ENCODE data around the gene TMEM259.
A peak's percentile ranks its signal among the peaks of the same experiment; 100 is the strongest.

Gene TMEM259

GRCh38 chr19:990119-990571, 30.8 kb downstream of the TMEM259 start:
- H3K4me3 ChIP-seq (ENCODE audit: low read depth, low read length), result no peak overlapping the region

- no peak overlapping the region for H3K4me3 ChIP-seq (ENCODE audit: low read depth, low read length)
Measured at GRCh38 chr19:989381-990081, 31.4 kb downstream of the TMEM259 start.

GRCh38 chr19:988510-988909, 32.4 kb downstream of the TMEM259 start:
- H3K4me3 ChIP-seq (ENCODE audit: low read depth, low read length), result no peak overlapping the region

- no peak overlapping the region for H3K4me3 ChIP-seq (ENCODE audit: low read depth, low read length)
Measured at GRCh38 chr19:988081-988480, 32.8 kb downstream of the TMEM259 start.

- no peak overlapping the region for H3K4me3 ChIP-seq (ENCODE audit: low read depth, low read length)
Measured at GRCh38 chr19:986083-986482, 34.8 kb downstream of the TMEM259 start.

GRCh38 chr19:984165-984967, 36.6 kb downstream of the TMEM259 start, which contains the start of gene WDR18:
Gene WDR18, plus strand, starts transcription at chr19:984345. Its CDS starts 9 bp downstream, at chr19:984354.
- H3K4me3 ChIP-seq (ENCODE audit: low read depth, low read length), result peak within 1 kb of the TSS; percentile 97

- H3K4me3 ChIP-seq (ENCODE audit: low read depth, low read length), result no peak overlapping the region
Measured at GRCh38 chr19:982567-983170, 38.3 kb downstream of the TMEM259 start.

- no peak overlapping the region for H3K4me3 ChIP-seq (ENCODE audit: low read depth, low read length)
Measured at GRCh38 chr19:980133-980998, 40.6 kb downstream of the TMEM259 start.

GRCh38 chr19:979318-979741, 41.6 kb downstream of the TMEM259 start:
- H3K4me3 ChIP-seq (ENCODE audit: low read depth, low read length), result no peak overlapping the region

GRCh38 chr19:977058-977464, 43.9 kb downstream of the TMEM259 start:
- H3K4me3 ChIP-seq (ENCODE audit: low read depth, low read length), result no peak overlapping the region

GRCh38 chr19:976476-976875, 44.4 kb downstream of the TMEM259 start:
- no peak overlapping the region for H3K4me3 ChIP-seq (ENCODE audit: low read depth, low read length)

- H3K4me3 ChIP-seq (ENCODE audit: low read depth, low read length), result no peak overlapping the region
Measured at GRCh38 chr19:974564-975257, 46.2 kb downstream of the TMEM259 start.

- H3K4me3 ChIP-seq (ENCODE audit: low read depth, low read length), result no peak overlapping the region
Measured at GRCh38 chr19:973726-974563, 47.0 kb downstream of the TMEM259 start.

- no peak overlapping the region for H3K4me3 ChIP-seq (ENCODE audit: low read depth, low read length)
Measured at GRCh38 chr19:972281-972680, 48.6 kb downstream of the TMEM259 start.

- no peak overlapping the region for H3K4me3 ChIP-seq (ENCODE audit: low read depth, low read length)
Measured at GRCh38 chr19:971795-972194, 49.1 kb downstream of the TMEM259 start.

- H3K4me3 ChIP-seq (ENCODE audit: low read depth, low read length), result no peak overlapping the region
Measured at GRCh38 chr19:970695-971094, 50.2 kb downstream of the TMEM259 start.

- no peak overlapping the region for H3K4me3 ChIP-seq (ENCODE audit: low read depth, low read length)
Measured at GRCh38 chr19:966485-967088, 54.3 kb downstream of the TMEM259 start.

GRCh38 chr19:964761-965694, 55.9 kb downstream of the TMEM259 start:
- no peak overlapping the region for H3K4me3 ChIP-seq (ENCODE audit: low read depth, low read length)
